GM18861 (cell line): ENCODE measurements around the gene TSPAN13.

ENCODE experiments used
- ATAC-seq: cut with Tn5 transposase; IDR thresholded peaks from one replicate; pipeline ENCODE4 v1.9.1; 2021; ENCODE audit not compliant: unreplicated experiment

TSPAN13 gene

DNA sequence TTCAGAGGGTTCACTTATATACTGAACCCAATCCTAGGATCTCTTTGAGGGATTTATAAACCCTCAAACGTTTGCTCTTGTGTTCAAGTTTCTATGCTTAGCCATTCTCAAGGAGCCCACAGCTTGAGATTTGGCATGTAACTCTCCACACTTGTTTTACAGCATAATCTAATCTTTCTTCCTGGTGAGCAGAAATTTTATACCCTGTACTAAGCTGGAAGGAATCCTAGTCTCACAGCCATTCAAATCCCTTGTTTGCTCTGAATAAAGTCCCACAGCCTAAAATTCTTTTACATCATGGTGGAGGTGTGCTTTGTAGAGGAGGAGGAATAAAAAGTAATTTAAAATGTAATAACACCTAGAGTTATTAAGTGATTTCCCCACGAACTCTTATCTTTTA lies 56.6 kb downstream of the TSPAN13 start:
- no peak for ATAC-seq

DNA sequence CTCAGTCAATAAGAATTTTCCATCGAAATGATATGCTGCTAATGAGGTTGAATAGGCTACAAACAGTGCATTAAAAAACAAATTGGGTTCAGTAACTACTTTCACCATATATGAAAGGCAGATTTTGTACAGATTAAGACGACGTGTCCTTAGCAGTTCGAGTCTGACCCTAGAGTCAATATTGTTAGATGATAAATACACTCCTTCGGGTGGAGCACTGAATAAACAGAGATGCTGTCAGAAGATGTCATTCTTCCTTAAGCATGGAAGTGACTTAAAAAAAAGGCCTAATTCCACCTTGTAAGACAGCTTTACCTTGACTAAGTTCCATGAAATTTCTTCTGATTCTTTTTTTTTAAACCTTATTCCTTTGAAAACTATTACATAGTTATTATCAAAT lies 57.0 kb downstream of the TSPAN13 start:
- no peak for ATAC-seq

DNA sequence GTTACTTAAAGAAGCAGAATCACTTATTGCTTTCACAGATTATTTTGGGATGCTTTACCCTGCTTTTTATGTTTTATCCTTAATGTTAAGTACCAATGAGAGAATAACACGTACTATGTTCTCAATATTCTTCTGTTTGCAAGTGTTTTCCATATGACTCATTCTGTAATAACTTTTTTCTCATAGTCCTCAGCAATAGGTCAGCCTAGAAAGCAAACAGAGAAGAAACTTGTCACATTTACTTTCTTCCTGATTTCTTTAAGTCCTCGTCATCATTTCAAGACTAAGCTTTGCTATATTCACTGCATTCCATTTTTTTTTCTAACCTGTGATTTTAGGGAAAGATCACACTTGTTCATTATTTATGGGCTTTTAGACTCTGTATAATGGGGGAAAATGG lies 58.0 kb downstream of the TSPAN13 start:
- no peak for ATAC-seq

DNA sequence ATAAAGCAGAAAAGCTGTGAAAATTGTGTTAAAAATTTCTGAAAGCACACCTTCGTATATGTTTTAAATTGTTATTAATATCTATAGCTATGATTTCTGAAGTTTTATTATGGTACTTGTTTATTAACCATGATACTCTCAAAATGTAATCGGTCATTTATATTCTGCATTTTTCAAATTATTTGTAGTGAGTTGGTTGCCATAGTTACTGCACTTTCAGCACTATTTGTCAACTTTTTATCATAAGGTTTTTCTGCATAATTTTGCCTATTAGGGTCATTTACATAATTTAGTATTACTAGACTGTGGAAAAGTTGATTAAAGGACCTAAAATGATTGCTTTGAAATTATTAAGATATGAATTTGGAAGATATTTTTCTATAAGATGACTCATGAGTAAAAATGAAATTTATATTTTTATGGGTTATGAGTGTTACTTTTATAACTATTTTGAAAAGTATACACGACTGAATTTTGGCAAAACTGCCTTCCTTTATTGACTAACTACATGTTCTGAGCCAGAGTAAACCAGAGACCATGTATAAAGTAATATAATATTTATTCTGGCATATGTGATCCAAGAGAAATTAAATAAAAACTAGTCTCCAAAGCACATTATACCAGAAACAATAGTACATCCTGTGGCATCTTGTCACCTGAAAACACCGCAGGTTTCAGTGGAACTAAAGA lies 59.1 kb downstream of the TSPAN13 start:
- no peak for ATAC-seq

DNA sequence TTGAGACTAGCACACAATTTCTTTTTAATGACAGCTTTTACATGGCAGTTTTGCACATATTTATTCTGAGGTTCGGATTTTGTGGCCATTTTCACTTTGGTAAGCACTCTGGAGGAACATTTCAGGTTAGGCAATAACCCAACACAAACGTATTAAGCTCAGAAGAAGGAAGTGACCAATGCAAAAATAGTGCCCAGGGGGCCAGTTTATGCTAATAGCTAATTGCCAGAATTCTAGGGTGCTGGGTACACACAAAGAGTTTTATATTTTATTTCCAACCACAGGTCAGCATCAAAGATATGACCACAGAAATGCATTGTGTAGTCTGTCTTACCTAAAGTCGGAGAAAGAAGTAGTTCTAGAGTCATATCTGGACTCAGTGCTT lies 59.7 kb downstream of the TSPAN13 start:
- no peak for ATAC-seq

DNA sequence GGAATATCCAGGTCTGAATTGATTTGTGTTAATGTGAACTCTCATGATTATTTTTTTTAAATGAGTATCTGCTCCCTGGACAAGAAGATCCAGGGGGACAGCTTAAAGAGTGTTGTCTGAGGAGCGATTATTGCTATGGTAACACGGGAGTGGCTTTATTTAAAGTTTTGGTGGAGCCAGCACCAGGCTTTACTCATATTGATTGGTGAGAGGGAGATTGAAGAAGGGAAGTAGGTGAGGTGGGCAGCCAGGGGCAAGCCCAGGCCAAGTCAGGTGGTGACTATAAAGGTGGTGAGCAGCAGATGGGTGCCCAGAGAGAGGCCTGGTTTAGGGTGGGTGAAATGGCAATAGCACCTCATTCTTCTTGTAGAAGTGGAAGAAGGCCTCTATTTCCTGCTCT lies 61.4 kb downstream of the TSPAN13 start:
- no peak for ATAC-seq

DNA sequence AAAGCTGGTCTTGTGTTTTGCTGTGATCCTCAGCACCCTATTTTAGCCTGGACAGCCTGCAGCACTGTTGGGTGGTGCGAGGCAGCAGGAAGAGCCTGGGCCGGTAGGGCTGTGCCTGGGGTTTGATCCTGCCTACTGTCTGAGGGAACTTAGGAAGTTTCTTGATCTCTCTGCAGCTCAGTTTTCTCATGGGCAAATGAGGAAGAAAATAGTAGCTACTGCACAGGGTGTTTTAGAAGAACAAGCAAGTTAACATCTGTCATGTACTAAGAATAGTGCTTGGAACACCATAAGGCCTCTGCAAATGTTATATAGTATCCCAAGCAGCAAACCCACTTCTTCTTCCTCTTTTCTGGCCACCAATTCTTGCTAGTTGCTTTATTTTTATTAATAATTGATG lies 63.3 kb downstream of the TSPAN13 start:
- ATAC-seq = no peak

DNA sequence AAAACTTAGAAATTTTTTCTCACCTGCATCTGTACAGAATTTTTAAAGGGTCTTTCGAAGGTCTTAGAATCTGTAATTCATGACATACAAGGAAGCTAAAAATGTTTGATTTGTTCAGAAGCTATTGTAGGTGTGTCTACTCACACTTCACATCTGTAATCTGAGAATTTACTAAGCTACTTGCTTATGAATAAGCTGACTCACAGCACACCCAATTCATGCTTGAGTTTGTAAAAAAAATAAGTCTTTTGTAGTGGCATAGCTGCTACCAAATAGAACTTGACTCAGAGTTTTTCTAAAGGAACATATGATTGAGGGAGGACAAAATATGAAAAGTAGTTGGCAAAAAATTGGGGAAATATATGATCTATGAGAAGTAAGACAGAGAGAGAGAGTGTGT lies 64.0 kb downstream of the TSPAN13 start:
- no peak for ATAC-seq

DNA sequence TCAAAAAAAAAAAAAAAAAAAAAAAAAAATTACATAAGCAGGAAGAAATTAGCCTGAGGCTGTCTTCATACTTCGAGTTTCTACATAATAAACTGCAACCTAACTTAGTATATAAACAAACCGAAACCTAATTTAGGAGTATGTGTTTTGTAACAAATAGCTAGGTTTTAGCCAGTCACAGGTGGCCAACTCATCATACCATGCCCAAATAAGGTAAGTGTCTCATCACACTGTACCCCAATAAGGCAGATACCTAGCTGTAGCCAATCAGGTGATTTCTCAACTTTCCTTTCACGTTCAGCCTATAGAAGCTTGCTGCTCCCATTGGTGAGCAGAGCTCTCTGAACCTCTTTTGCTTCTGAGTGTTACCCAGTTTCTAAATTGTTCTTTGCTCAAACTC lies 65.2 kb downstream of the TSPAN13 start:
- no peak for ATAC-seq

DNA sequence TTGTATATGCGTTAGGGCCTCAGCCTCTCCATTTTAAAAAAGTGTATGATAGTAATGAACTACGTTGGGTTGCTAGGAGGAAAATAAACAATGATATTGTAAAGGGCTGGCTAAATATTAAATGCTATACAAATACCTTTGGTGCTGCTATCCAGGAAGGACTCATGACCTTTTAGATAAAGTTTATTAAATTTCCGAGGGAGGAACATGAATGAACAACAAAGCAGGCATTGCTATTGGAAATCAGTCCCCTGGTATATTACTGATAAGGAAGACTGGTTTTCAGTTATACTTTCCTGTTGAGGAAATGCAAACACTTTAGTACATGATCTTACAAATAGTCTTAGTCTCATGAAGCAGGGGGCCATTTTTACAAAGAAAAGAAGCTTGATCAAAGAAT lies 68.5 kb downstream of the TSPAN13 start:
- no peak for ATAC-seq

DNA sequence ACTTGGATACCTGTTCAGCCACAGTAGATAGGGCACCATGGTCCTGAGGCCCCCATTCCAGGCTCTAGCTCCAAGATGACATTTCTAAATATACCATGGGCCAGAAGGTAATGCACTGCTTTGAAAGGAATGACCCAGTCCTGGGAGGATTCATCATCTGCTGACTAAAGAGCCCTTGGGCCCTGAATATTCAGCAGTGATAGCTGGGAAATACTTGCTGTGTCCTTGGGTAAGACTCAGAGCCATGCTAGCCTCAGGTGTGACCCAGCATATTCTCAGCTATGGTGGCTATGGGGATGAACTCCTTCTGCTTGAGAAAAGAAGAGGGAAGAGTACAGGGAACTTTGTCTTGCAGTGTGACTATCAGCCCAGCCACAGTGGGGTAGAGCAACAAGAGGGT lies 72.5 kb downstream of the TSPAN13 start:
- ATAC-seq = no peak

DNA sequence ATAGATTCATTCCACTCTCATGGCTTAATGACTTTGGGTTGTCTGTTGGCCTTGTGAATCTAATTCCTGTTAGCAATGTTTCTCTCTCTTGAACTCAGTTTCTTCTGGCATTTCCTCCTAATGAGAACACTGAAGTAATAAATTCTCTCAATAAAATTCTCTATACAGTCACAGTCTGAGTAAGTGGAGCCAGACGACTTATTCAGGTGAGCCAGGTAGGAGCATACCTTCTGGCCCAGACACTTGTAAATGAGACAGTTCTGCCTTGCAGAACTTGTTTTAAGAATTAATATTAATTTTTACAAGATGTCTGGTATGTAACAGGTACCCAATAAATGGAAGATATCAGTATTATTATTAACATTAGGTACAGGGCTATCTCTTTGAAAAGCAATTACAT lies 79.8 kb downstream of the TSPAN13 start:
- no peak for ATAC-seq
